HEK293 (cell line): ENCODE results near the gene PIGB.

Source experiments
- CTCF ChIA-PET: fragments of 350-600 bp; formaldehyde crosslinking; extraction: SDS; loops from one replicate; lab custom pipeline; 2021; ENCODE audit warnings: antibody characterized with exemption; lab: Yijun Ruan, JAX
- POLR2A ChIA-PET: fragments of 300-600 bp; formaldehyde crosslinking; extraction: SDS; loops from one replicate; lab custom pipeline; 2020; ENCODE audit warnings: antibody characterized with exemption, inconsistent platforms; lab: Yijun Ruan, JAX
- H3K27ac ChIP-seq: fragments of 200-500 bp; sonication (Bioruptor generic); 2 replicates; pipeline ENCODE4 v1.5.1; 2014; ENCODE audit warnings: low read depth, low read length, control low read depth, inconsistent platforms; ENCODE audit errors: extremely low read depth
- H3K36me3 ChIP-seq, 2 experiments: fragments of 200-500 bp in 1 of 2; sonication (Bioruptor generic) in 1 of 2; 1 replicate in 1 of 2; 2 replicates in 1 of 2; pipeline ENCODE4 v1.5.1; 2014 to 2017; ENCODE audit warnings: inconsistent platforms in 2 of 2, low read length in 2 of 2; ENCODE audit not compliant: control insufficient read depth in 2 of 2, insufficient read depth in 1 of 2
- H3K4me1 ChIP-seq: fragments of 200-500 bp; sonication (Bioruptor generic); 2 replicates; pipeline ENCODE4 v1.5.1; 2014; ENCODE audit warnings: mild to moderate bottlenecking, low read length, inconsistent platforms; ENCODE audit not compliant: control insufficient read depth, insufficient read depth
- H3K4me3 ChIP-seq: 2 replicates; pipeline ENCODE4 v1.5.1; 2011; ENCODE audit warnings: low read depth, mild to moderate bottlenecking, control low read depth, low read length, moderate library complexity
- H3K9me3 ChIP-seq: fragments of 200-500 bp; sonication (Bioruptor generic); 2 replicates; pipeline ENCODE4 v1.5.1; 2014; ENCODE audit warnings: low read depth, low read length, inconsistent platforms; ENCODE audit not compliant: control insufficient read depth, insufficient read depth
- GFI1B ChIP-seq: fragments of 450-650 bp; formaldehyde crosslinking; IDR thresholded peaks from 2 replicates; pipeline ENCODE4 v1.5.1; 2016; ENCODE audit warnings: missing biosample characterization, missing genetic modification characterization
- GLIS2 ChIP-seq: fragments of 450-650 bp; formaldehyde crosslinking; IDR thresholded peaks from 2 replicates; pipeline ENCODE4 v1.5.1; 2016; ENCODE audit warnings: missing biosample characterization, missing genetic modification characterization
- PRDM4 ChIP-seq: fragments of 450-650 bp; formaldehyde crosslinking; IDR thresholded peaks from 2 replicates; pipeline ENCODE4 v1.5.1; 2017; ENCODE audit warnings: missing biosample characterization, missing genetic modification characterization
- SP2 ChIP-seq: fragments of 450-650 bp; formaldehyde crosslinking; IDR thresholded peaks from 2 replicates; pipeline ENCODE4 v1.5.1; 2016; ENCODE audit warnings: missing biosample characterization, missing genetic modification characterization
- ZBTB1 ChIP-seq: fragments of 450-650 bp; formaldehyde crosslinking; IDR thresholded peaks from 2 replicates; pipeline ENCODE4 v1.5.1; 2016; ENCODE audit warnings: missing biosample characterization, missing genetic modification characterization
- ZBTB6 ChIP-seq: fragments of 450-650 bp; formaldehyde crosslinking; IDR thresholded peaks from 2 replicates; pipeline ENCODE4 v1.5.1; 2017; ENCODE audit warnings: missing biosample characterization, missing genetic modification characterization
- ZBTB7A ChIP-seq: fragments of 450-650 bp; formaldehyde crosslinking; IDR thresholded peaks from 2 replicates; pipeline ENCODE4 v1.5.1; 2016; ENCODE audit warnings: low read depth, missing biosample characterization, missing genetic modification characterization
- ZNF211 ChIP-seq: fragments of 450-650 bp; formaldehyde crosslinking; IDR thresholded peaks from 2 replicates; pipeline ENCODE4 v1.5.1; 2016; ENCODE audit warnings: low read depth, missing biosample characterization, missing genetic modification characterization
- ZNF221 ChIP-seq: fragments of 450-650 bp; formaldehyde crosslinking; IDR thresholded peaks from 2 replicates; pipeline ENCODE4 v1.5.1; 2017; ENCODE audit warnings: missing biosample characterization, missing genetic modification characterization, borderline replicate concordance
- ZNF324 ChIP-seq: fragments of 450-650 bp; formaldehyde crosslinking; IDR thresholded peaks from 2 replicates; pipeline ENCODE4 v1.5.1; 2016; ENCODE audit warnings: missing biosample characterization, missing genetic modification characterization
- ZNF423 ChIP-seq: fragments of 450-650 bp; formaldehyde crosslinking; IDR thresholded peaks from 2 replicates; pipeline ENCODE4 v1.5.1; 2016; ENCODE audit warnings: missing biosample characterization, missing genetic modification characterization
- ZNF433 ChIP-seq: fragments of 450-650 bp; formaldehyde crosslinking; IDR thresholded peaks from 2 replicates; pipeline ENCODE4 v1.5.1; 2016; ENCODE audit warnings: missing biosample characterization, missing genetic modification characterization, low read depth
- ZNF548 ChIP-seq: fragments of 450-650 bp; formaldehyde crosslinking; IDR thresholded peaks from 2 replicates; pipeline ENCODE4 v1.5.1; 2016; ENCODE audit warnings: missing biosample characterization, missing genetic modification characterization
- ZNF560 ChIP-seq: fragments of 450-650 bp; formaldehyde crosslinking; IDR thresholded peaks from 2 replicates; pipeline ENCODE4 v1.5.1; 2017; ENCODE audit warnings: missing biosample characterization, missing genetic modification characterization, borderline replicate concordance
- ZNF610 ChIP-seq: fragments of 450-650 bp; formaldehyde crosslinking; IDR thresholded peaks from 2 replicates; pipeline ENCODE4 v1.5.1; 2016; ENCODE audit warnings: missing biosample characterization, missing genetic modification characterization, borderline replicate concordance
- ZNF623 ChIP-seq: fragments of 450-650 bp; formaldehyde crosslinking; IDR thresholded peaks from 2 replicates; pipeline ENCODE4 v1.5.1; 2016; ENCODE audit warnings: missing biosample characterization, missing genetic modification characterization
- ZNF629 ChIP-seq: fragments of 450-650 bp; formaldehyde crosslinking; IDR thresholded peaks from 2 replicates; pipeline ENCODE4 v1.5.1; 2017; ENCODE audit warnings: missing biosample characterization, missing genetic modification characterization
- ZNF654 ChIP-seq: fragments of 450-650 bp; formaldehyde crosslinking; IDR thresholded peaks from 2 replicates; pipeline ENCODE4 v1.5.1; 2016; ENCODE audit warnings: low read depth, missing biosample characterization, missing genetic modification characterization
- ZNF658 ChIP-seq: fragments of 450-650 bp; formaldehyde crosslinking; IDR thresholded peaks from 2 replicates; pipeline ENCODE4; 2016; ENCODE audit warnings: missing biosample characterization, missing genetic modification characterization
- ZNF677 ChIP-seq: fragments of 450-650 bp; IDR thresholded peaks from 2 replicates; pipeline ENCODE4 v1.5.0; 2018; ENCODE audit warnings: missing biosample characterization, mild to moderate bottlenecking, missing genetic modification characterization, moderate library complexity
- ZNF776 ChIP-seq: fragments of 450-650 bp; formaldehyde crosslinking; IDR thresholded peaks from 2 replicates; pipeline ENCODE4 v1.5.0; 2017; ENCODE audit warnings: missing biosample characterization, missing genetic modification characterization, borderline replicate concordance
- ZNF792 ChIP-seq: fragments of 450-650 bp; formaldehyde crosslinking; IDR thresholded peaks from 2 replicates; pipeline ENCODE4 v1.5.1; 2016; ENCODE audit warnings: missing biosample characterization, missing genetic modification characterization
- TF ChIP-seq, protein P1 (sequence below): fragments of 450-650 bp; formaldehyde crosslinking; IDR thresholded peaks from 2 replicates; pipeline ENCODE4 v1.5.1; 2016; ENCODE audit warnings: missing biosample characterization, missing genetic modification characterization
- TF ChIP-seq, protein P2 (sequence below): fragments of 450-650 bp; formaldehyde crosslinking; IDR thresholded peaks from 2 replicates; pipeline ENCODE4 v1.5.0; 2017; ENCODE audit warnings: missing biosample characterization, missing genetic modification characterization, borderline replicate concordance
- TF ChIP-seq, protein P3 (sequence below): fragments of 450-650 bp; formaldehyde crosslinking; IDR thresholded peaks from 2 replicates; pipeline ENCODE4 v1.5.1; 2016; ENCODE audit warnings: missing biosample characterization, missing genetic modification characterization

PIGB gene

GRCh38 chr15:55279100-55279745, 39.8 kb upstream of the PIGB start:
- POLR2A ChIA-PET = no interaction called here
- no peaks in the 10 kb centered on the region for H3K9me3 ChIP-seq
- peaks cover 6% of the 10 kb centered on the region for H3K4me1 ChIP-seq
- no peaks in the 10 kb centered on the region for H3K36me3 ChIP-seq
- TF ChIP-seq ZNF658 (tag by site-specific recombination) = no peak
- no peak for TF ChIP-seq ZBTB6 (tag by site-specific recombination)
- TF ChIP-seq ZNF423 (tag by site-specific recombination) = no peak
- TF ChIP-seq ZBTB1 (tag by site-specific recombination) = no peak
- TF ChIP-seq, protein P1, sequence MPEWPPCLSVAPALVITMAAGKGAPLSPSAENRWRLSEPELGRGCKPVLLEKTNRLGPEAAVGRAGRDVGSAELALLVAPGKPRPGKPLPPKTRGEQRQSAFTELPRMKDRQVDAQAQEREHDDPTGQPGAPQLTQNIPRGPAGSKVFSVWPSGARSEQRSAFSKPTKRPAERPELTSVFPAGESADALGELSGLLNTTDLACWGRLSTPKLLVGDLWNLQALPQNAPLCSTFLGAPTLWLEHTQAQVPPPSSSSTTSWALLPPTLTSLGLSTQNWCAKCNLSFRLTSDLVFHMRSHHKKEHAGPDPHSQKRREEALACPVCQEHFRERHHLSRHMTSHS = no peak
- no peak for TF ChIP-seq ZNF629
- TF ChIP-seq GLIS2 (tag by site-specific recombination) = no peak
- no peak overlapping the region for H3K27ac ChIP-seq
- CTCF ChIA-PET = no interaction called here
- no peak overlapping the region for H3K4me3 ChIP-seq

DNA sequence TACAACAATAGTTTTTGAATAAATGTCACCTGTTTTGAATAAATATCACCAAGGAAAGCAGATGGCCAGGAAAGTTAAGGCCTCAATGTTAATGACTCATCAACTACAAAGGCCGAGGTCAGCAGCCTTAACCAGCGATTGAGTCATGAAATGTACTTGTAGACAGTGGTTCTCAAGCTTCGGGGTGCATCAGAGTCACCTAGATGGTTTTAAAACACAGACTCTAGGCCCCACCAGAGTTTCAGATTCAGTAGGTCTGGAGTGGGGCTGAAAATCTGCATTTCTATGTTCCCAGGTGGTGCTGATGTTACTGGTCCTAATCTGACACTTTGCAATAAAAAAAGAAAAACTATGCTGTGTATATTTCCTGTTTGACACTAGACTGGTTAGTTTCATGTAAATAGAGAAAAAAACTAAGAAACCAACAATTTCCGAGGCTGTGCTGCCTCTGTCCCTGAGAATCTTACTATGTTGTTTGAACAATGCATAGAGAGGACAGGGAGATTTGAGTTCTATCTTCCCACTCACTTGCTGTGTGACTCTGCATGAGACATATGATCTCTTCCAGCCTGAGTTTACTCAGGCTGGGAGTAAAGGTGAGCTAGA, 39.2 kb upstream of the PIGB start:
- Histone ChIP-seq H3K36me3 (no peaks in the 10 kb centered on the region), H3K27ac (no peak overlapping the region), H3K4me1 (peaks cover 6% of the 10 kb centered on the region), H3K9me3 (no peaks in the 10 kb centered on the region), H3K4me3 (no peak overlapping the region)
- ChIA-PET POLR2A (no interaction called here), CTCF (no interaction called here)
- TF ChIP-seq ZNF623 (tag by site-specific recombination) (no peak), ZNF610 (tag by site-specific recombination) (no peak), ZNF324 (tag by site-specific recombination) (no peak), ZNF548 (no peak), ZBTB7A (tag by site-specific recombination) (no peak), GFI1B (tag by site-specific recombination) (no peak), ZNF654 (tag by site-specific recombination) (no peak), ZNF433 (tag by site-specific recombination) (no peak), ZNF776 (tag by site-specific recombination) (no peak), ZNF677 (tag by site-specific recombination) (no peak), SP2 (tag by site-specific recombination) (no peak), ZNF221 (tag by site-specific recombination) (no peak), PRDM4 (tag by site-specific recombination) (no peak), ZNF211 (tag by site-specific recombination) (no peak), ZNF560 (no peak), ZNF792 (tag by site-specific recombination) (no peak)
- TF ChIP-seq, protein P2, sequence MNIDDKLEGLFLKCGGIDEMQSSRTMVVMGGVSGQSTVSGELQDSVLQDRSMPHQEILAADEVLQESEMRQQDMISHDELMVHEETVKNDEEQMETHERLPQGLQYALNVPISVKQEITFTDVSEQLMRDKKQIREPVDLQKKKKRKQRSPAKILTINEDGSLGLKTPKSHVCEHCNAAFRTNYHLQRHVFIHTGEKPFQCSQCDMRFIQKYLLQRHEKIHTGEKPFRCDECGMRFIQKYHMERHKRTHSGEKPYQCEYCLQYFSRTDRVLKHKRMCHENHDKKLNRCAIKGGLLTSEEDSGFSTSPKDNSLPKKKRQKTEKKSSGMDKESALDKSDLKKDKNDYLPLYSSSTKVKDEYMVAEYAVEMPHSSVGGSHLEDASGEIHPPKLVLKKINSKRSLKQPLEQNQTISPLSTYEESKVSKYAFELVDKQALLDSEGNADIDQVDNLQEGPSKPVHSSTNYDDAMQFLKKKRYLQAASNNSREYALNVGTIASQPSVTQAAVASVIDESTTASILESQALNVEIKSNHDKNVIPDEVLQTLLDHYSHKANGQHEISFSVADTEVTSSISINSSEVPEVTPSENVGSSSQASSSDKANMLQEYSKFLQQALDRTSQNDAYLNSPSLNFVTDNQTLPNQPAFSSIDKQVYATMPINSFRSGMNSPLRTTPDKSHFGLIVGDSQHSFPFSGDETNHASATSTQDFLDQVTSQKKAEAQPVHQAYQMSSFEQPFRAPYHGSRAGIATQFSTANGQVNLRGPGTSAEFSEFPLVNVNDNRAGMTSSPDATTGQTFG = no peak
- TF ChIP-seq, protein P3, sequence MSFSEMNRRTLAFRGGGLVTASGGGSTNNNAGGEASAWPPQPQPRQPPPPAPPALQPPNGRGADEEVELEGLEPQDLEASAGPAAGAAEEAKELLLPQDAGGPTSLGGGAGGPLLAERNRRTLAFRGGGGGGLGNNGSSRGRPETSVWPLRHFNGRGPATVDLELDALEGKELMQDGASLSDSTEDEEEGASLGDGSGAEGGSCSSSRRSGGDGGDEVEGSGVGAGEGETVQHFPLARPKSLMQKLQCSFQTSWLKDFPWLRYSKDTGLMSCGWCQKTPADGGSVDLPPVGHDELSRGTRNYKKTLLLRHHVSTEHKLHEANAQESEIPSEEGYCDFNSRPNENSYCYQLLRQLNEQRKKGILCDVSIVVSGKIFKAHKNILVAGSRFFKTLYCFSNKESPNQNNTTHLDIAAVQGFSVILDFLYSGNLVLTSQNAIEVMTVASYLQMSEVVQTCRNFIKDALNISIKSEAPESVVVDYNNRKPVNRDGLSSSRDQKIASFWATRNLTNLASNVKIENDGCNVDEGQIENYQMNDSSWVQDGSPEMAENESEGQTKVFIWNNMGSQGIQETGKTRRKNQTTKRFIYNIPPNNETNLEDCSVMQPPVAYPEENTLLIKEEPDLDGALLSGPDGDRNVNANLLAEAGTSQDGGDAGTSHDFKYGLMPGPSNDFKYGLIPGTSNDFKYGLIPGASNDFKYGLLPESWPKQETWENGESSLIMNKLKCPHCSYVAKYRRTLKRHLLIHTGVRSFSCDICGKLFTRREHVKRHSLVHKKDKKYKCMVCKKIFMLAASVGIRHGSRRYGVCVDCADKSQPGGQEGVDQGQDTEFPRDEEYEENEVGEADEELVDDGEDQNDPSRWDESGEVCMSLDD (tag by site-specific recombination) = no peak
